GM12878 (cell line): ENCODE results near the gene IER5.

Experiments used
- KAT2A ChIP-seq: conservative IDR thresholded peaks from 2 replicates; pipeline ENCODE4 v1.6.1; 2011; ENCODE audit warnings: low read depth, low read length; ENCODE audit not compliant: control insufficient read depth
- POLR2A ChIP-seq: IDR thresholded peaks from 2 replicates; pipeline ENCODE4 v1.6.1; 2011; ENCODE audit warnings: low read depth, mild to moderate bottlenecking, low read length
- SMARCA5 ChIP-seq: fragments of 450-650 bp; IDR thresholded peaks from 2 replicates; pipeline ENCODE4 v1.6.1; 2017; ENCODE audit warnings: mild to moderate bottlenecking
- SMC3 ChIP-seq: IDR thresholded peaks from 2 replicates; pipeline ENCODE4 v1.6.1; 2011; ENCODE audit warnings: low read length, improper control_type of control experiment, borderline replicate concordance
- ZNF217 ChIP-seq: fragments of 450-650 bp; IDR thresholded peaks from 2 replicates; pipeline ENCODE4 v1.6.1; 2017; ENCODE audit warnings: antibody characterized with exemption, mild to moderate bottlenecking
- ZSCAN29 ChIP-seq: fragments of 450-650 bp; IDR thresholded peaks from 2 replicates; pipeline ENCODE4 v1.6.1; 2017; ENCODE audit warnings: mild to moderate bottlenecking, moderate library complexity
- TF ChIP-seq, protein P1 (sequence below): fragments of 450-650 bp; formaldehyde crosslinking; IDR thresholded peaks from 2 replicates; pipeline ENCODE4 v1.4.0; 2020; ENCODE audit warnings: mild to moderate bottlenecking, moderate library complexity
- TF ChIP-seq, protein P2 (sequence below), 3 experiments: IDR thresholded peaks in 2 of 3; conservative IDR thresholded peaks in 1 of 3; 2 replicates each; pipeline ENCODE4 v1.5.1; 2011; ENCODE audit warnings: low read depth in 3 of 3, low read length in 3 of 3, mild to moderate bottlenecking in 3 of 3, control low read depth in 2 of 3, moderate library complexity in 2 of 3, inconsistent platforms in 1 of 3, mixed read lengths in 1 of 3; ENCODE audit not compliant: control insufficient read depth in 2 of 3, insufficient read depth in 1 of 3; ENCODE audit errors: extremely low read depth in 1 of 3

DNA sequence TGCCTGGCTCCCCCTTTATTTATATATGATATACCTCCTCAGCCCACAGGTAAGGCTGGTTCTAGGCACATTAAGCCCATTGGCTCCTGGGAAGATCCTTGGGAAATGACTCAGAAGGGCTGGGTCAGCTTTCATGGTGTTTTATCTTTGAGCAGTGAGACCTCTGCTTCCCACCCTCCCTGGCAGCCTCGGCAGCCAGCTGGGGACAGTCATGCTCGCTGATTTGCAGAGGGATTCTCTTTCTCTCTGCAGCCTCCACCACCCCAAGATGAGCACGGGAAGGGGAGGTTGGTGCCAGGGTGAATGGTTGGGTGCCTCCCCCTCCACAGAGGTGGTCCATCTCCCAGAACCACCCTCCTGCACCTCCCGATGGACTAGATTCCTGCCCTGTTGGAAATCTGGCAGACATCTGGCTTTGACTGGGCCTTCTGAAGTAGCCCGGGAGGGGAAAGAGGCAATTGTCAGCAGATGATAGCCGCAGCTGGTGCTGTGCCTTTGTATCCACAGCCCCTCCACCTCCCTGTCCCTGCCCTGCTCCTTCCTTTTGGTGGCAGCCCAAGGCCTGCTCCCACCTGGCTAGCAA lies 24.6 kb downstream of the IER5 start:
- TF ChIP-seq, protein P1, sequence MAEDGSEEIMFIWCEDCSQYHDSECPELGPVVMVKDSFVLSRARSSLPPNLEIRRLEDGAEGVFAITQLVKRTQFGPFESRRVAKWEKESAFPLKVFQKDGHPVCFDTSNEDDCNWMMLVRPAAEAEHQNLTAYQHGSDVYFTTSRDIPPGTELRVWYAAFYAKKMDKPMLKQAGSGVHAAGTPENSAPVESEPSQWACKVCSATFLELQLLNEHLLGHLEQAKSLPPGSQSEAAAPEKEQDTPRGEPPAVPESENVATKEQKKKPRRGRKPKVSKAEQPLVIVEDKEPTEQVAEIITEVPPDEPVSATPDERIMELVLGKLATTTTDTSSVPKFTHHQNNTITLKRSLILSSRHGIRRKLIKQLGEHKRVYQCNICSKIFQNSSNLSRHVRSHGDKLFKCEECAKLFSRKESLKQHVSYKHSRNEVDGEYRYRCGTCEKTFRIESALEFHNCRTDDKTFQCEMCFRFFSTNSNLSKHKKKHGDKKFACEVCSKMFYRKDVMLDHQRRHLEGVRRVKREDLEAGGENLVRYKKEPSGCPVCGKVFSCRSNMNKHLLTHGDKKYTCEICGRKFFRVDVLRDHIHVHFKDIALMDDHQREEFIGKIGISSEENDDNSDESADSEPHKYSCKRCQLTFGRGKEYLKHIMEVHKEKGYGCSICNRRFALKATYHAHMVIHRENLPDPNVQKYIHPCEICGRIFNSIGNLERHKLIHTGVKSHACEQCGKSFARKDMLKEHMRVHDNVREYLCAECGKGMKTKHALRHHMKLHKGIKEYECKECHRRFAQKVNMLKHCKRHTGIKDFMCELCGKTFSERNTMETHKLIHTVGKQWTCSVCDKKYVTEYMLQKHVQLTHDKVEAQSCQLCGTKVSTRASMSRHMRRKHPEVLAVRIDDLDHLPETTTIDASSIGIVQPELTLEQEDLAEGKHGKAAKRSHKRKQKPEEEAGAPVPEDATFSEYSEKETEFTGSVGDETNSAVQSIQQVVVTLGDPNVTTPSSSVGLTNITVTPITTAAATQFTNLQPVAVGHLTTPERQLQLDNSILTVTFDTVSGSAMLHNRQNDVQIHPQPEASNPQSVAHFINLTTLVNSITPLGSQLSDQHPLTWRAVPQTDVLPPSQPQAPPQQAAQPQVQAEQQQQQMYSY (CRISPR knock-in tag), result no peak
- TF ChIP-seq POLR2A (no peak), ZNF217 (no peak), ZSCAN29 (no peak), SMC3 (no peak), SMARCA5 (no peak), KAT2A (no peak)
- TF ChIP-seq, protein P2, sequence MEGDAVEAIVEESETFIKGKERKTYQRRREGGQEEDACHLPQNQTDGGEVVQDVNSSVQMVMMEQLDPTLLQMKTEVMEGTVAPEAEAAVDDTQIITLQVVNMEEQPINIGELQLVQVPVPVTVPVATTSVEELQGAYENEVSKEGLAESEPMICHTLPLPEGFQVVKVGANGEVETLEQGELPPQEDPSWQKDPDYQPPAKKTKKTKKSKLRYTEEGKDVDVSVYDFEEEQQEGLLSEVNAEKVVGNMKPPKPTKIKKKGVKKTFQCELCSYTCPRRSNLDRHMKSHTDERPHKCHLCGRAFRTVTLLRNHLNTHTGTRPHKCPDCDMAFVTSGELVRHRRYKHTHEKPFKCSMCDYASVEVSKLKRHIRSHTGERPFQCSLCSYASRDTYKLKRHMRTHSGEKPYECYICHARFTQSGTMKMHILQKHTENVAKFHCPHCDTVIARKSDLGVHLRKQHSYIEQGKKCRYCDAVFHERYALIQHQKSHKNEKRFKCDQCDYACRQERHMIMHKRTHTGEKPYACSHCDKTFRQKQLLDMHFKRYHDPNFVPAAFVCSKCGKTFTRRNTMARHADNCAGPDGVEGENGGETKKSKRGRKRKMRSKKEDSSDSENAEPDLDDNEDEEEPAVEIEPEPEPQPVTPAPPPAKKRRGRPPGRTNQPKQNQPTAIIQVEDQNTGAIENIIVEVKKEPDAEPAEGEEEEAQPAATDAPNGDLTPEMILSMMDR (IDR thresholded peaks at IDR 0.05 in 2 of 3, conservative IDR thresholded peaks at IDR 0.05 in 1 of 3; ENCODE audit: control insufficient read depth in 2 of 3, extremely low read depth in 1 of 3, insufficient read depth in 1 of 3, low read depth in 3 of 3, low read length in 3 of 3), result no peak
